ENCODE data around the gene MYT1.

GRCh38 chr20:64222291-64222735 is 58.1 kb downstream of the MYT1 start:
- TF ChIP-seq, protein P1, sequence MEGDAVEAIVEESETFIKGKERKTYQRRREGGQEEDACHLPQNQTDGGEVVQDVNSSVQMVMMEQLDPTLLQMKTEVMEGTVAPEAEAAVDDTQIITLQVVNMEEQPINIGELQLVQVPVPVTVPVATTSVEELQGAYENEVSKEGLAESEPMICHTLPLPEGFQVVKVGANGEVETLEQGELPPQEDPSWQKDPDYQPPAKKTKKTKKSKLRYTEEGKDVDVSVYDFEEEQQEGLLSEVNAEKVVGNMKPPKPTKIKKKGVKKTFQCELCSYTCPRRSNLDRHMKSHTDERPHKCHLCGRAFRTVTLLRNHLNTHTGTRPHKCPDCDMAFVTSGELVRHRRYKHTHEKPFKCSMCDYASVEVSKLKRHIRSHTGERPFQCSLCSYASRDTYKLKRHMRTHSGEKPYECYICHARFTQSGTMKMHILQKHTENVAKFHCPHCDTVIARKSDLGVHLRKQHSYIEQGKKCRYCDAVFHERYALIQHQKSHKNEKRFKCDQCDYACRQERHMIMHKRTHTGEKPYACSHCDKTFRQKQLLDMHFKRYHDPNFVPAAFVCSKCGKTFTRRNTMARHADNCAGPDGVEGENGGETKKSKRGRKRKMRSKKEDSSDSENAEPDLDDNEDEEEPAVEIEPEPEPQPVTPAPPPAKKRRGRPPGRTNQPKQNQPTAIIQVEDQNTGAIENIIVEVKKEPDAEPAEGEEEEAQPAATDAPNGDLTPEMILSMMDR (IDR thresholded peaks at IDR 0.05; ENCODE audit: poor library complexity) = no peak
- no peak for TF ChIP-seq EZH2 (IDR thresholded peaks at IDR 0.05; ENCODE audit: borderline replicate concordance)
- no peak for TF ChIP-seq EZH2phosphoT487 (IDR thresholded peaks at IDR 0.05; ENCODE audit: low read depth, severe bottlenecking, unreplicated experiment)

All from hepatocyte (in vitro differentiated cells).